ENCODE data around the gene BANP.
"Not testable (repeated sequence)": the region's sequence is repeated elsewhere in the genome, so short reads cannot be mapped to it uniquely, and the experiment has no call there.

Gene BANP

GRCh38 chr16:88089071-88089470, 137.8 kb downstream of the BANP start:
- not testable (repeated sequence) for DNase-seq

GRCh38 chr16:88089632-88090376, 138.6 kb downstream of the BANP start:
- peak; percentile 55 for DNase-seq

- DNase-seq = not testable (repeated sequence)
These were observed 139.3 kb downstream of the BANP start for GRCh38 chr16:88090377-88091175.

GRCh38 chr16:88091221-88091971, 140.2 kb downstream of the BANP start:
- DNase-seq = peak; percentile 56

- not testable (repeated sequence) for DNase-seq
These were observed 140.7 kb downstream of the BANP start for GRCh38 chr16:88091972-88092302.

- DNase-seq = not testable (repeated sequence)
These were observed 141.7 kb downstream of the BANP start for GRCh38 chr16:88092791-88093555.

GRCh38 chr16:88093556-88094252, 142.5 kb downstream of the BANP start:
- DNase-seq = peak; percentile 87

GRCh38 chr16:88094253-88094575, 143.0 kb downstream of the BANP start:
- not testable (repeated sequence) for DNase-seq

- DNase-seq = not testable (repeated sequence)
These were observed 143.7 kb downstream of the BANP start for GRCh38 chr16:88094900-88095299.

- DNase-seq = not testable (repeated sequence)
These were observed 145.4 kb downstream of the BANP start for GRCh38 chr16:88096659-88097058.

- not testable (repeated sequence) for DNase-seq
These were observed 147.7 kb downstream of the BANP start for GRCh38 chr16:88098731-88099562.

GRCh38 chr16:88099563-88099890, 148.3 kb downstream of the BANP start:
- DNase-seq = no peak

GRCh38 chr16:88099956-88100355, 148.7 kb downstream of the BANP start:
- DNase-seq = not testable (repeated sequence)

GRCh38 chr16:88100801-88101622, 149.8 kb downstream of the BANP start:
- not testable (repeated sequence) for DNase-seq

GRCh38 chr16:88101623-88102105, 150.4 kb downstream of the BANP start:
- DNase-seq = not testable (repeated sequence)

- DNase-seq = no peak
These were observed 151.4 kb downstream of the BANP start for GRCh38 chr16:88102597-88102996.

GRCh38 chr16:88103011-88103410, 151.8 kb downstream of the BANP start:
- DNase-seq = no peak

GRCh38 chr16:88103581-88104188, 152.5 kb downstream of the BANP start:
- DNase-seq = no peak

GRCh38 chr16:88104363-88104762, 153.1 kb downstream of the BANP start:
- DNase-seq = not testable (repeated sequence)
